NCI-H2029 treated with DMSO at 0.1 percent for 48 hours (cell line): ENCODE results near the gene MRGPRD.

ENCODE experiments used
- DNase-seq: peaks from one replicate; lab custom pipeline; 2025; lab: John Stamatoyannopoulos, UW

MRGPRD gene

DNA sequence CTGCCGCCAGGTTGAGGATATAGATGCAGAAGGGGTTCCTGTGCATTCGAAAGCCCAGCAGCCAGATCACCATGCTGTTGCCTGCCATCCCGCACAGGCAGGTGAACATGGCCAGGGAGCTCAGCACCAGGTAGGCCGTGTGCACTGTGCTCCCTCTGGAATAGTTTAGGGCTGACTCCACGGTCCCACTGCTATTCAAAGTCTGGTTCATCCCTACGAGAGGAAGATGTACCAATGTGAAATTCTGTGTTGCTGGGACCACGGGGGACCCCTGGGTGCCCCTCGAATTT lies at the start of gene MRGPRD:
Gene MRGPRD, minus strand, starts transcription at position 211 of the 290 bp plus-strand sequence. Its CDS starts 0 bp downstream, at position 211.
- DNase-seq, result no peak

- DNase-seq, result no peak
Observed at GRCh38 chr11:69030301-69030700, 49.5 kb upstream of the MRGPRD start.

DNA sequence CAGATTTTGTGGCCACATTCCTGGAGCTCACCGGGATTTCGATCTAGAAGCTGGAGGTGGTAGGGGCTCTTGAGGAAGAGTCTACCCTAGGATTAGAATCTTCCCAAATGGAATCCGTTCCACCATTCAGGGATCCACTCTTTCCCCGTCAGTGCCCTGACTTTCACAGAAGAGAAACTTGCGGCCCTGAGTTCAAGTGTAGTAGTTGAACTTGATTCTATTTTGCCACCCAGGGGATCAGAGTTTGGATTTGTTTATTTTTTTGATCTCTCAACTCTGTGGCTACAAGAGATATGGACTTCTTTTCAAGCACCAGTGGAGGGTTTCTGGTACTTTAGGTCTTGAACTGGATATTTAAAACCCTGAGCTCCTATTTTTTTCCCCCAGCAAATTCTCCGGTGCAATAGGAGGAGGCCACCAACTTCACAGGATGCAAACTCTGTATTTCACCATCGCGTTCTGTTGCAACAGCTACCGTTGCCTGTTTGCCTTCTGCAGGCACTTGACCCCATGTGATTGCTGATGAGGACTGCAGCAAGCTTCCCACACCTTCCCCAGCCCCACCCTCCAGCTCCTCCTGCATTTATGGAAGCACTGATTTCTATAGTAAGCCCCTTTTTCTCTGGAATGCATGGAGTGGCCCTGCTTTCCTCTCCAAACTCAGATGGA lies 47.1 kb upstream of the MRGPRD start:
- no peak for DNase-seq

DNA sequence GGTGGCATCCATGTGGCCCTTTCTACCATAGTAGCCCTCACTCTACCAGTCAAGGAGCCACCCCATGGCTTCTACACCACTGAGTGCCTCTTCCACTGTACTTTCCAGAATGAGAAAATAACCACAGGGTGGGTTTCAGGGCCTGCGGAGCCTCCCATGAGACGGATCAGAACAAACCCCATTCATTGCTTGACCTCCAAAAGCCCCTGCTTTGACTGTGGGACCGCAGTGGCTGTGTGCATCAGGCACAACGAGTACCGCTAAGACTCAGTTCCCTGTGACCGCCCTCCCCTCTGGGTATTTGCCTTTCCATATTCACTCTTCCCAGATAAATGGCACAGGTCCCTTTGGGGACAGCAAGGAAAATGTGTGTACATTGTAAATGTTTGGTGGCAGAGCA lies 43.7 kb upstream of the MRGPRD start:
- DNase-seq, result no peak

DNA sequence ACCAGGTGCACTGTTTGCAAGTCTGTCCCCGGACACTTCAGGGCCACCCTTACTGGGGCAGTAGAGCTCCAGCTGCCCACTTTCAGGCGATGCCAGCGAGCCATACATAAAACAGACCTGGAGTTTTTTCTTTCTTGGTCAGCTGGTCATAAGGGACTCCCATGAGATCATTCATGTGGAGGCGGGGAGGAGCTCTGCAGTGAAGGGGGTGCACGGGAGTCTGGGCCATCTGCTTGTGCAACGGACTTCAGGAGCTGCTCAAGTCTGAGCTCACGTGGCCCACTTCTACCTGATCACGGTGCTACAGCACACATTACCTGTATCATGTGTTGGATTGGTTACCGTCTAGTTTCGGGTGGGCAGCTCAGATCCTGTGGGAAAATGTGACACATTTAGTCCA lies 41.5 kb upstream of the MRGPRD start:
- DNase-seq, result no peak

DNA sequence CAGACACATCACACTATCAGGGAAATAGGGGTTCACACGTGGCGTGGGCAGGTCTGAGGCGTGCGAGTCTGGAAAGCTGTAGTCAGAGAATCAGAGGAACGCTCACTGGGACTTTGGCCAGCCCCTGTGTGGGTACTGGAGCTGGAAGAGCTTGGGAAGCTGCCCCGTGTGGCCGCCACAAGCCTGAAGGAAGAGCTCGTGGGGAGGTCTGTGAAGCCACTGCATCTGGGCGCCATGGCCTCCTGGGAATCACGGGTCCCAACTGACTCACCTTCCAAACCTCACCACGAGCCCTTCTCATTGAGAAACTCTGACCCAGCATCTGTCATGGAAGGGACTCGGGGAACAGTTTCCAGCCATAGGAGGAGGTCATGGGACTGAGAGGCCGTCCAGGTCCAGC lies 38.1 kb upstream of the MRGPRD start:
- no peak for DNase-seq

GRCh38 chr11:69017951-69018350 lies 37.2 kb upstream of the MRGPRD start:
- DNase-seq, result no peak

DNA sequence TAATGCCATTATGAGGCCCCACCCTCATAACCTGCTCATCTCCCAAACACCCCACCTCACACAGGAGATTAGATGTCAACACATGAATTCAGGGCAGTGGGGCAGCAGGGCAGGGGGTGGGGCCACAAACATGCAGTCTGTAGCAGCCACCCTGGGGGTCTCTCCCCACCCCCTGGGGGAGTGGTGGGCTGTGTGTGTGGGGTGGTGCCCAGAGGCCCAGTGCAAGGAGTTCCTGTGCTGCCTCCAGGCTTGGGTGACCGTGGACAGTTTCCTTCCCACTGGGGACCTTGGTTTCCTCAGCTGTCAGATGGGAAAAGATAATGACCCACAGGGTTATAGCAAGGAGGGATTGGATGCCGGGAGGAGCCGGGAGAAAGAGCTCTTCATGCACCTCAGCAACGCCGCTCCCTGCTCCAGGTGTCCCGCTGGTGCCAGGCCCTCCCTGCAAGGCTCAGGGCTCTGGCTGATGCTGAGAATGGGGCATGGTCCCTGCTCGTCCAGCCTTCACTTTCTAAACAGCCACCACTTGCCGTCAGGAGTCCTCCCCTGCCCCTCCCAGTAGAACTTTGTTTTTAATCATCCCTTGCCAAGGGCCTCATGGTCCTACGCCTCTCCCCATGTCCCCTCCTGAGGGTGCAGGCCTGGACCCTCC lies 34.2 kb upstream of the MRGPRD start:
- DNase-seq, result no peak

GRCh38 chr11:69014084-69014851 lies 33.5 kb upstream of the MRGPRD start:
- DNase-seq, result no peak

GRCh38 chr11:69013009-69013951 lies 32.5 kb upstream of the MRGPRD start, which contains the start of gene MRGPRF:
TSS of gene MRGPRF (minus strand) at chr11:69013246. CDS start at chr11:69009901, 3,345 bp downstream.
- DNase-seq, result no peak

GRCh38 chr11:69012092-69013008 lies 31.6 kb upstream of the MRGPRD start:
- DNase-seq, result no peak

GRCh38 chr11:69011624-69012091 lies 30.9 kb upstream of the MRGPRD start:
- DNase-seq, result no peak

- no peak for DNase-seq
Observed at GRCh38 chr11:69010964-69011623, 30.3 kb upstream of the MRGPRD start.

DNA sequence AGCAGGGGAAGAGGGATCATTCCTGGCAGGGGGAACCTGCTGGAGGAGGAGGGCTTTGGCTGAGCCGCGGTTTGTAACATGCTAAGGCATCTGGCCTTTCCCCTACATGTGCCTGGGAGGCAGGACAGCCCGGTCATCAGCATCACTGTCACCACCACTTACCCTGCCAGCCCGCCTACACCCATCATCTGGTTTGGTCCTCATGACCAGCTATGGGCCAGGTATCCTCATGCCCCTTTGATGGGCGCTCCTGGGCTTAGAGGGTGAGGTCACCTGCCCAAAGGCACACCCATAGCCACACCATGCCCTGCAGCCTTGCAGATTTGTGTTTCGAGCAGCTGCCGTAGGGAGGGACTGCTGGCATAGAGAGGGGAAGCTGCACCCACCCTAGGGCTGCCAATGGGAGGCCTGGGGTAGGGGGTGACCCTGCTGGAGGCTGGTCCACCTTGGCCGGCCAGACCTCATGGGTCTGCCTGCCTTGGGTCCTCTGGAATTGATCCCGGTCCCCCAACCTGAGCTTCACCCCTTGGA lies 29.6 kb upstream of the MRGPRD start:
- no peak for DNase-seq

- DNase-seq, result no peak
Observed at GRCh38 chr11:69009441-69010211, 28.8 kb upstream of the MRGPRD start.

DNA sequence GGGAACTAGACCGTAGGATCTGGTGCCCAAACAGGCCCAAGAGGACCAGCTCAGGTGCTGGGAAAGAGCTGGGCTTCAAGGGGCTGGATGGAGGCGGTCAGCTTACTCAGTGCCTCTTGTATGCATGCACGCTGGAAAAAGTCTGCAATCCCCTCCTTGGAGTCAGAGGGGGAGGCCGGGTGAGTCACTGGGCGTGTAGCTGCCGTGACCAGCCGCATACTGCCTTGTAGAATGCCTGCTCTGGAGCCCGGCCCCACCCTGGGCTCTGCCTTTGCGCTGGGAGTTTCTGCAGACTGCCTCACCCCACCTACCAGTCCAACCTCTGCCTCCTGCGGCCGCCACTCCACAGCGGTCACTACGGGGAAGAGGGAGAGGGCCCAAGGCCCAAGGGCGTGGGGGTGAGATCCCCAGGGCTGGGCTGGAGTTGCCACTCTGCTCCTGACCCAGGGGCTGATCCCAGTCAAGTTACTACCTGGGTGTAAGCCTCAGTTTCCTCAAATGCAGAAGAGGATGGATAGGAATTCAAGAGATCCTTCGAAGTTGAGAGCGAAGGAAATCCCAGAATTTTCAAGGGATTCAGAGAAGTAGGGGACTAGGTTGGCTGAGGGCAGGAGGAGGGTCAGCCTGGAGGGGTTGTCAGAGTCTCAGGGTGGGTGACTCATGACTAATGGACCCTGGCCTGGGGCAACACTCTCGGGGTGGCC lies 28.1 kb upstream of the MRGPRD start:
- no peak for DNase-seq

DNA sequence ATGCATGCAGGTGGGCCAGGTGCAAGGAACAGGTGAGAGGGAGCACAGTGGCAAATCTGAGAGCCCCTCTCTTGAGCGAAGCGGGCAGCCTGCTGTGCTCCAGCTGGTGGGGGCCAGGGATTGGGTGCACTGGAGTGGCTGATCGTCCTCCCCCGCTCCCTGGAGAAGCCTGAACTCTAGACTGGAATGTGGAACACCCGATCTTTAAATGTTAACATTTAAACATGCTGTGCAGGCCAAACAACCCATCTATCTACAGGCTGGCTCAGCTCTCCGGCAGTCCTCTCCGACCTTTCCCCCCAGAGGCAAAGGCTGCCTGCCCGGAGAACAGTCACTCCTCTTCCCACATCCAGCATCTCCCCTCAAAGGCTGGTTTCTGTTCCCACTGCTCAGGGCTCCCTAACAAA lies 27.2 kb upstream of the MRGPRD start:
- DNase-seq, result no peak

DNA sequence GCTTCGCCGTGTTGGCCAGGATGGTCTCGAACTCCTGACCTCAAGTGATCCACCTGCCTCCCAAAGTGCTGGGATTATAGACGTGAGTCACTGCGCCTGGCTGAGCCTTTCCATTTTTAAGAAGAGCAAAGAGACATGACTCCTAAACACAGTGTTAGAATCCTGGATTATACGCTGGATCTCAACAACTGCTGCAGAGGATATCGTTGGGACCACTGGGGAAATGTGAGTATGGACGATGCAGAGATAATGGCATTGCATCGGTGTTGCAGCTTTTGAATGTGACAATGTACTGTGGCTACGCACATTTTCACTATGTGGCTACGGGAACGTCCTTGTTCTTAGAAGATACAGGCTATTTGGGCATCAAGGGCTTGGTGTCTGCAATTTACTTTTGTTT lies 26.0 kb upstream of the MRGPRD start:
- no peak for DNase-seq
